Activated naive CD4-positive, alpha-beta T cell treated with anti-CD3 and anti-CD28 coated beads, Interleukin-2, amount 10 ng/mL, durations not matched to agents 7 days and 5 days (primary cell): ENCODE measurements around the gene SPARC.
"Not testable (repeated sequence)": the region's sequence is repeated elsewhere in the genome, so short reads cannot be mapped to it uniquely, and the experiment has no call there.

Source experiments
- CTCF ChIA-PET: fragments of 350-600 bp; sonication (Branson Sonifier 250); formaldehyde crosslinking; loops from one replicate; lab custom pipeline; 2021; ENCODE audit warnings: antibody characterized with exemption; lab: Charles Lee
- DNase-seq: peaks from one replicate; pipeline ENCODE4 v3.0.0-alpha.2; 2020
- H3K27ac Mint-ChIP-seq: one replicate; pipeline ENCODE4 v1.8.0; 2021; ENCODE audit warnings: mild to moderate bottlenecking, moderate library complexity, mixed read lengths
- H3K27me3 Mint-ChIP-seq: one replicate; pipeline ENCODE4 v1.8.0; 2021; ENCODE audit warnings: mild to moderate bottlenecking, mixed read lengths
- H3K36me3 Mint-ChIP-seq: one replicate; pipeline ENCODE4 v1.8.0; 2021; ENCODE audit warnings: mixed read lengths
- H3K4me1 Mint-ChIP-seq: one replicate; pipeline ENCODE4 v1.8.0; 2021; ENCODE audit warnings: mixed read lengths
- H3K4me3 Mint-ChIP-seq: one replicate; pipeline ENCODE4 v1.8.0; 2021; ENCODE audit warnings: mild to moderate bottlenecking, moderate library complexity, mixed read lengths
- H3K9me3 Mint-ChIP-seq: one replicate; pipeline ENCODE4 v1.8.0; 2021; ENCODE audit warnings: mixed read lengths

Gene SPARC

GRCh38 chr5:151696470-151697061, 9.9 kb upstream of the SPARC start:
- peaks cover 17% of the 10 kb centered on the region for H3K27me3 Mint-ChIP-seq
- no peaks in the 10 kb centered on the region for H3K36me3 Mint-ChIP-seq
- H3K4me3 Mint-ChIP-seq, result no peak overlapping the region
- no peaks in the 10 kb centered on the region for H3K4me1 Mint-ChIP-seq
- H3K9me3 Mint-ChIP-seq, result no peaks in the 10 kb centered on the region
- CTCF ChIA-PET, result interaction anchor here (0.8 to 1.0 kb wide), 2 partner anchors 10 to 24 kb away, joined by 3 read pairs; no protein-coding TSS in a partner anchor
- no peak for DNase-seq
- H3K27ac Mint-ChIP-seq, result no peak overlapping the region

GRCh38 chr5:151695464-151695863, 8.7 kb upstream of the SPARC start:
- no peak for DNase-seq
- Mint-ChIP-seq H3K36me3 (no peaks in the 10 kb centered on the region), H3K4me1 (no peaks in the 10 kb centered on the region), H3K9me3 (no peaks in the 10 kb centered on the region), H3K27me3 (peaks cover 13% of the 10 kb centered on the region), H3K27ac (no peak overlapping the region), H3K4me3 (no peak overlapping the region)
- CTCF ChIA-PET, result interaction anchor here (1.0 kb wide), 1 partner anchor 11 kb away, joined by 3 read pairs; no protein-coding TSS in a partner anchor

GRCh38 chr5:151694035-151694485, 7.3 kb upstream of the SPARC start:
- no peaks in the 10 kb centered on the region for H3K9me3 Mint-ChIP-seq
- DNase-seq, result no peak
- peaks cover 6% of the 10 kb centered on the region for H3K27me3 Mint-ChIP-seq
- H3K36me3 Mint-ChIP-seq, result no peaks in the 10 kb centered on the region
- CTCF ChIA-PET, result no interaction called here
- no peak overlapping the region for H3K27ac Mint-ChIP-seq
- H3K4me1 Mint-ChIP-seq, result no peaks in the 10 kb centered on the region
- H3K4me3 Mint-ChIP-seq, result no peak overlapping the region

- CTCF ChIA-PET, result no interaction called here
- Mint-ChIP-seq H3K36me3 (no peaks in the 10 kb centered on the region), H3K27ac (no peak overlapping the region), H3K9me3 (no peaks in the 10 kb centered on the region), H3K4me3 (no peak overlapping the region), H3K27me3 (peaks cover 20% of the 10 kb centered on the region), H3K4me1 (no peaks in the 10 kb centered on the region)
- no peak for DNase-seq
Observed at GRCh38 chr5:151692312-151692711, 5.6 kb upstream of the SPARC start.

- Mint-ChIP-seq H3K4me3 (no peak overlapping the region), H3K27me3 (peaks cover 26% of the 10 kb centered on the region), H3K36me3 (no peaks in the 10 kb centered on the region), H3K27ac (no peak overlapping the region), H3K4me1 (peaks cover 6% of the 10 kb centered on the region), H3K9me3 (no peaks in the 10 kb centered on the region)
- CTCF ChIA-PET, result no interaction called here
- DNase-seq, result no peak
Observed at GRCh38 chr5:151691706-151692105, 5.0 kb upstream of the SPARC start.

- H3K36me3 Mint-ChIP-seq, H3K4me3 Mint-ChIP-seq, CTCF ChIA-PET, DNase-seq, H3K27ac Mint-ChIP-seq, H3K9me3 Mint-ChIP-seq: not testable (repeated sequence)
- Mint-ChIP-seq H3K4me1 (peaks cover 11% of the 10 kb centered on the region), H3K27me3 (peaks cover 47% of the 10 kb centered on the region)
Observed at GRCh38 chr5:151689591-151689990, 2.9 kb upstream of the SPARC start.

GRCh38 chr5:151688436-151688835, 1.7 kb upstream of the SPARC start:
- Mint-ChIP-seq H3K4me3 (no peak overlapping the region), H3K27me3 (peaks cover 48% of the 10 kb centered on the region), H3K36me3 (no peaks in the 10 kb centered on the region), H3K4me1 (peaks cover 11% of the 10 kb centered on the region), H3K27ac (no peak overlapping the region), H3K9me3 (no peaks in the 10 kb centered on the region)
- DNase-seq, result no peak
- CTCF ChIA-PET, result no interaction called here

GRCh38 chr5:151685749-151686673, 704 bp downstream of the SPARC start:
- Mint-ChIP-seq H3K36me3 (no peaks in the 10 kb centered on the region), H3K27me3 (peaks cover 44% of the 10 kb centered on the region), H3K4me1 (peaks cover 11% of the 10 kb centered on the region), H3K9me3 (no peaks in the 10 kb centered on the region), H3K4me3 (no peak overlapping the region), H3K27ac (no peak overlapping the region)
- DNase-seq, result no peak
- CTCF ChIA-PET, result interaction anchor here (1.0 kb wide), 1 partner anchor 85 kb away, joined by 3 read pairs; no protein-coding TSS in a partner anchor

- Mint-ChIP-seq H3K9me3 (no peaks in the 10 kb centered on the region), H3K4me1 (peaks cover 11% of the 10 kb centered on the region), H3K27ac (no peak overlapping the region), H3K4me3 (no peak overlapping the region), H3K27me3 (peaks cover 44% of the 10 kb centered on the region), H3K36me3 (no peaks in the 10 kb centered on the region)
- CTCF ChIA-PET, result interaction anchor here (0.5 to 1.4 kb wide), 4 partner anchors 10 to 55 kb away, joined by 3 to 6 read pairs (median 4); no protein-coding TSS in a partner anchor
- no peak for DNase-seq
Observed at GRCh38 chr5:151684690-151685361, 1.9 kb downstream of the SPARC start.

GRCh38 chr5:151683986-151684588, 2.6 kb downstream of the SPARC start:
- Mint-ChIP-seq H3K27me3 (peaks cover 43% of the 10 kb centered on the region), H3K27ac (no peak overlapping the region), H3K9me3 (no peaks in the 10 kb centered on the region), H3K36me3 (no peaks in the 10 kb centered on the region), H3K4me1 (peaks cover 11% of the 10 kb centered on the region), H3K4me3 (no peak overlapping the region)
- DNase-seq, result no peak
- CTCF ChIA-PET, result interaction anchor here (1.0 to 1.4 kb wide), 4 partner anchors 9 to 56 kb away, joined by 3 to 6 read pairs (median 4); no protein-coding TSS in a partner anchor

- Mint-ChIP-seq H3K27ac (no peak overlapping the region), H3K9me3 (no peaks in the 10 kb centered on the region), H3K36me3 (no peaks in the 10 kb centered on the region), H3K27me3 (peaks cover 41% of the 10 kb centered on the region), H3K4me3 (no peak overlapping the region), H3K4me1 (peaks cover 11% of the 10 kb centered on the region)
- CTCF ChIA-PET, result interaction anchor here (1.0 to 1.4 kb wide), 4 partner anchors 8 to 57 kb away, joined by 3 to 6 read pairs (median 4); no protein-coding TSS in a partner anchor
- no peak for DNase-seq
Observed at GRCh38 chr5:151683444-151683843, 3.3 kb downstream of the SPARC start.

GRCh38 chr5:151682751-151683331, 3.9 kb downstream of the SPARC start:
- H3K27ac Mint-ChIP-seq, result no peak overlapping the region
- H3K36me3 Mint-ChIP-seq, result no peaks in the 10 kb centered on the region
- H3K4me3 Mint-ChIP-seq, result no peak overlapping the region
- no peaks in the 10 kb centered on the region for H3K9me3 Mint-ChIP-seq
- H3K27me3 Mint-ChIP-seq, result peaks cover 39% of the 10 kb centered on the region
- H3K4me1 Mint-ChIP-seq, result peaks cover 11% of the 10 kb centered on the region
- CTCF ChIA-PET, result interaction anchor here (0.6 to 1.2 kb wide), 3 partner anchors 24 to 493 kb away, joined by 3 to 4 read pairs (median 3); no protein-coding TSS in a partner anchor
- no peak for DNase-seq

- no peak for DNase-seq
- Mint-ChIP-seq H3K27ac (no peak overlapping the region), H3K36me3 (no peaks in the 10 kb centered on the region), H3K27me3 (peaks cover 37% of the 10 kb centered on the region), H3K4me3 (no peak overlapping the region), H3K4me1 (peaks cover 10% of the 10 kb centered on the region), H3K9me3 (no peaks in the 10 kb centered on the region)
- CTCF ChIA-PET, result interaction anchor here (0.6 to 0.9 kb wide), 2 partner anchors 30 to 493 kb away, joined by 3 to 4 read pairs; no protein-coding TSS in a partner anchor
Observed at GRCh38 chr5:151682240-151682639, 4.5 kb downstream of the SPARC start.
